BE2C (cell line): Measurements from ENCODE around the gene ATP8B4.

Experiments
- DNase-seq: peaks from one replicate; pipeline ENCODE4 v3.0.0-alpha.2; 2020
- H3K27me3 ChIP-seq: fragments of 250-450 bp; sonication (Bioruptor Pico); 2 replicates; pipeline ENCODE4 v1.5.1; 2020; ENCODE audit warnings: mild to moderate bottlenecking
- H3K36me3 ChIP-seq: fragments of 250-450 bp; sonication (Bioruptor Pico); 2 replicates; pipeline ENCODE4 v1.5.1; 2020; ENCODE audit warnings: mild to moderate bottlenecking
- H3K4me1 ChIP-seq: fragments of 250-450 bp; sonication (Bioruptor Pico); 2 replicates; pipeline ENCODE4 v1.5.1; 2020
- H3K4me3 ChIP-seq: 2 replicates; pipeline ENCODE4 v1.5.1; 2011; ENCODE audit warnings: low read depth, low read length
- H3K9me3 ChIP-seq: fragments of 250-450 bp; sonication (Bioruptor Pico); 2 replicates; pipeline ENCODE4 v1.5.1; 2020
- CTCF ChIP-seq: IDR thresholded peaks from 2 replicates; pipeline ENCODE4 v1.5.1; 2012; ENCODE audit warnings: mild to moderate bottlenecking, low read depth, low read length

ATP8B4 gene

GRCh38 chr15:49890689-49891088 is 228.3 kb downstream of the ATP8B4 start:
- Histone ChIP-seq H3K27me3 (no peaks in the 10 kb centered on the region), H3K36me3 (no peaks in the 10 kb centered on the region), H3K4me1 (no peaks in the 10 kb centered on the region), H3K4me3 (no peak overlapping the region), H3K9me3 (no peaks in the 10 kb centered on the region)
- no peak for TF ChIP-seq CTCF
- no peak for DNase-seq

- H3K36me3 ChIP-seq: no peaks in the 10 kb centered on the region
Measured at GRCh38 chr15:49889536-49889935, 229.5 kb downstream of the ATP8B4 start.

GRCh38 chr15:49888734-49889133 is 230.3 kb downstream of the ATP8B4 start:
- H3K36me3 ChIP-seq: no peaks in the 10 kb centered on the region
- no peaks in the 10 kb centered on the region for H3K4me1 ChIP-seq
- TF ChIP-seq CTCF: no peak
- H3K4me3 ChIP-seq: no peak overlapping the region
- no peaks in the 10 kb centered on the region for H3K9me3 ChIP-seq
- no peak for DNase-seq
- no peaks in the 10 kb centered on the region for H3K27me3 ChIP-seq

More at GRCh38 chr15:49889536-49889935, 229.5 kb downstream of the ATP8B4 start:
- no peaks in the 10 kb centered on the region for H3K9me3 ChIP-seq
- no peak for DNase-seq
- H3K4me1 ChIP-seq: no peaks in the 10 kb centered on the region
- no peak overlapping the region for H3K4me3 ChIP-seq
- no peak for TF ChIP-seq CTCF
- no peaks in the 10 kb centered on the region for H3K27me3 ChIP-seq

GRCh38 chr15:49888323-49888693 is 230.7 kb downstream of the ATP8B4 start:
- Histone ChIP-seq H3K36me3 (no peaks in the 10 kb centered on the region), H3K4me1 (no peaks in the 10 kb centered on the region), H3K9me3 (no peaks in the 10 kb centered on the region), H3K27me3 (no peaks in the 10 kb centered on the region), H3K4me3 (no peak overlapping the region)
- no peak for TF ChIP-seq CTCF
- DNase-seq: no peak

GRCh38 chr15:49887659-49888322 is 231.2 kb downstream of the ATP8B4 start:
- DNase-seq: no peak
- TF ChIP-seq CTCF: no peak
- Histone ChIP-seq H3K27me3 (no peaks in the 10 kb centered on the region), H3K9me3 (no peaks in the 10 kb centered on the region), H3K4me3 (no peak overlapping the region), H3K36me3 (no peaks in the 10 kb centered on the region), H3K4me1 (no peaks in the 10 kb centered on the region)

- TF ChIP-seq CTCF: no peak
- DNase-seq: no peak
- H3K27me3 ChIP-seq: no peaks in the 10 kb centered on the region
- no peaks in the 10 kb centered on the region for H3K9me3 ChIP-seq
- no peak overlapping the region for H3K4me3 ChIP-seq
- H3K36me3 ChIP-seq: no peaks in the 10 kb centered on the region
- no peaks in the 10 kb centered on the region for H3K4me1 ChIP-seq
Measured at GRCh38 chr15:49883121-49883520, 235.9 kb downstream of the ATP8B4 start.
